GM23248 (cell line): Measurements from ENCODE around the gene PPFIBP1.

ENCODE experiments used
- EZH2 ChIP-seq: fragments of 200-600 bp; sonication (generic); IDR thresholded peaks from 2 replicates; pipeline ENCODE4 v1.6.1; 2018; ENCODE audit warnings: antibody characterized with exemption, mild to moderate bottlenecking; ENCODE audit not compliant: insufficient read depth, poor library complexity, severe bottlenecking
- EZH2phosphoT487 ChIP-seq: fragments of 200-600 bp; sonication (generic); IDR thresholded peaks from 2 replicates; pipeline ENCODE4 v1.6.1; 2018; ENCODE audit warnings: antibody characterized with exemption, moderate library complexity, mild to moderate bottlenecking, low read depth; ENCODE audit not compliant: insufficient read depth

GRCh38 chr12:27486961-27487360, 37.0 kb upstream of the PPFIBP1 start:
- TF ChIP-seq EZH2phosphoT487 = no peak
- TF ChIP-seq EZH2 = no peak
